Anterior cingulate cortex (tissue), 58 donors: ENCODE data around the gene STAC3.
A peak's percentile ranks its signal among the peaks of the same experiment; 100 is the strongest.

Source experiments
- DNase-seq, 58 donors: peaks; one replicate each; lab custom pipeline; 2025; lab: John Stamatoyannopoulos, UW

Gene STAC3

GRCh38 chr12:57236925-57237595 is 13.9 kb downstream of the STAC3 start:
- DNase-seq = no peak

DNA sequence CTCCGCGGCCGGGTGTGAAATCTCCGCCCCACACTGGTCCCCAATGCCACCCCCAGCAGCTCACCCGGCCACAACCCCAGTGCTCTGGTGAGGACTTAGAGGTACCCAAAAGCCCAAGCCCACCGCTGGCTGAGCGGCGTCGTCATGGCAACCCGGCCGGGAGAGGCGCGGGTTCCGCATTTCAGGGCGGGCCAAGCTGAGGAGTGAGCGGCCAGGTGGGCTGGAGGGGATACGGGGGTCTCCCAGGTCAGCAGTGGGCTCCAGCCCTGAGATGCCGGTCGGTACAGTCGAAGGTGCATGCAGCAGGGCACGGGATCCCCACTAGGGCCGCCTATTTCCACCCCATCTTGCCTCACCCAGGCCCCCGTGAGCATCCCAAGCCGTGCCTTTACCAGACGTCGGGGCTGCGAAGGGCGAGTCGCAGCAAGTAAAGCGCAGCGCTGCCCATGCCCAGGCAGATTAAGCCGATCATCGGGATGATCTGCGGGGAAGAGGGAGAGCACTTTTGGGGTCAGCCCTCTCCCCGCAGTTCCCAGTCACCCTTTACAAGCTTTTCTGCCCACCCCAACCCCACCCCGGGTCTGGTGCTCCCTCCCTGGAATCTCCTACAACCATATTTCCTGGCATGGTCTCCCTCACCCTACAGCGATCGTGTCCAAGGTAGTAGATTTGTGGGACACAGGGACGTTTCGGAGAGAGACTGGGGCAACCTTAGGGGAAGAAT is 14.6 kb downstream of the STAC3 start:
- DNase-seq = no peak

DNA sequence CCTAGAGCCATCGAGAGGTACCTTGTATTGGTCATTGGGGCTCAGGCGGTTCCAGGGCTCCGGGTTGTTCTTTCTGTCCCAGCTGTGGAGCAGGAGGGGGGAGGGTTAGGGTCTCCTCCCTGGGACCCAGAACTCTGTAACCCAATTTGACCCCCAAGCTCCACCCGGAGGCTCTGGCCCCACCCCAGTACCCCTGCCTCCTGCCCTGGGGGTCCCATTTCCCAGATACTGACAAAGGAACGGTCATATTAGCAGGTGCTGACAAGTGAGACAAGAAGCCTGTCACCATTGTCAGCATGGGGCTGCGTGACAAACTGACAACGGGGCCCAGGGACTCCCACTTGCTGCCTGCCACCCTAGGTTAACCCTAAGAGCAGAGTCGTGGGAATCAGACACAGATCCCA is 15.3 kb downstream of the STAC3 start:
- no peak for DNase-seq

DNA sequence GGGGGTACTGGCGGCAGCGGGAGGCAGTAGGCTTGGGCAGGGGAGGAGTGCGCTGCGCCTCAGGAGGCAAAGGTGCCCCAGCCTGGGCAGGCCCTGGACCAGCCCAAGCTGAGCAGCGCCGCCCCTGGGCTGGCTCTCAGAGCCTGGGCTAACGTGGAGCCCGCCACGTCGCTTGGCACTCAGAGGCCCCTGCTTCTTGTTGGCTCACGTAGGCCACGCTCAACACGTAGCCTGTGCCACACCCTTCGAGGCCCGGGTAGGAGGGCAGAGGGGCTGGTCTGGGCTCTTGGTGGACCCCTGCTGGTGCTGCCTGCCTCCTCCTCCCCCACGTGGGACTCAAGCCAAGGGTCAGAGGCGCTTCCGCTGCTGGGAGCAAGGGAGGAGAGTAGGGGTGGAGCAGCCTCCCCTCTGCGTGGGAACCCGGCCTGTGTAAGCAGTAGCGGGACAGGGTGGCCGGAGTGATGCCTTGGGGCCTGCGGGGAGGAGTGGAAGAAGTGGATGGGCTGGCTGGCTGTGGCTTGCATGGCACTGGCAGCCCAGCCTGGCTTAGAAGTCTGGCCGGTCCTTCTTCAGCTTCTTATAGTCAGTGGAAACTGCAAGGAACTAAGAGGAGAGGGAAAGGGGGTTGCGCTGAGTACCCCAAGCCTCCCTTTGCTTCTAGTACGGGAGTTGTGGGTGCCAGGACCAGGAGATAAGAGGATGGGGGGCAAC is 15.8 kb downstream of the STAC3 start:
- no peak for DNase-seq

- DNase-seq = no peak
Observed at GRCh38 chr12:57234571-57235016, 16.4 kb downstream of the STAC3 start.

GRCh38 chr12:57234233-57234570 is 16.8 kb downstream of the STAC3 start:
- no peak for DNase-seq

DNA sequence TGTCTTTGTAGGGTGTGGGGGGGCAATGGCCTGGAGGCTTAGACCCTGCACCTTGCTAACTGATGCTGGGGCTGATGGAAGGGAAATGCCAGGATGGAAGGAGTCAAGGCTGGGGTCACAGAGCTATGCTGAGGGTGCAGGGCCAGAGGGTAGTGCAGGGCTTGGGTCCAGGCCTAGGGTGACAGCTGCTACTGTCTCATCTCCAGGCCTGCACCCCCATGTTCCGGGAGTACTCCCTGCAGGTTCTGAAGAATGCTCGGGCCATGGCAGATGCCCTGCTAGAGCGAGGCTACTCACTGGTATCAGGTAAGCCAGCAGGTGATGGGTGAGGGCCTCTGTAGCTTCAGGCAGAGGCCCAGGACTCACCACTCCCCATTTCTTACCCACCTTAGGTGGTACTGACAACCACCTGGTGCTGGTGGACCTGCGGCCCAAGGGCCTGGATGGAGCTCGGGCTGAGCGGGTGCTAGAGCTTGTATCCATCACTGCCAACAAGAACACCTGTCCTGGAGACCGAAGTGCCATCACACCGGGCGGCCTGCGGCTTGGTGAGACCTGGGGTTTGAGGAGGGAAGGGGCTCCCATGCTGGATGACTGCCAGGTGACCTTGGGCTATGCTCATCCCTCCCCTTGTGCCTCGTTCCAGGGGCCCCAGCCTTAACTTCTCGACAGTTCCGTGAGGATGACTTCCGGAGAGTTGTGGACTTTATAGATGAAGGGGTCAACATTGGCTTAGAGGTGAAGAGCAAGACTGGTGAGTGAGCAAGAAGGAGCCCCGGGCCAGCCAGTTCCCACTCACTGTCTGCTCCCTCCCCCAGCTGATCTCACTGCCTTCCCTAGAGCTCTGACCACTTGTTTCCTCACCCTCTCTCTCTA is 17.4 kb downstream of the STAC3 start:
- DNase-seq = no peak

GRCh38 chr12:57232156-57232756 is 18.7 kb downstream of the STAC3 start:
- DNase-seq = no peak

DNA sequence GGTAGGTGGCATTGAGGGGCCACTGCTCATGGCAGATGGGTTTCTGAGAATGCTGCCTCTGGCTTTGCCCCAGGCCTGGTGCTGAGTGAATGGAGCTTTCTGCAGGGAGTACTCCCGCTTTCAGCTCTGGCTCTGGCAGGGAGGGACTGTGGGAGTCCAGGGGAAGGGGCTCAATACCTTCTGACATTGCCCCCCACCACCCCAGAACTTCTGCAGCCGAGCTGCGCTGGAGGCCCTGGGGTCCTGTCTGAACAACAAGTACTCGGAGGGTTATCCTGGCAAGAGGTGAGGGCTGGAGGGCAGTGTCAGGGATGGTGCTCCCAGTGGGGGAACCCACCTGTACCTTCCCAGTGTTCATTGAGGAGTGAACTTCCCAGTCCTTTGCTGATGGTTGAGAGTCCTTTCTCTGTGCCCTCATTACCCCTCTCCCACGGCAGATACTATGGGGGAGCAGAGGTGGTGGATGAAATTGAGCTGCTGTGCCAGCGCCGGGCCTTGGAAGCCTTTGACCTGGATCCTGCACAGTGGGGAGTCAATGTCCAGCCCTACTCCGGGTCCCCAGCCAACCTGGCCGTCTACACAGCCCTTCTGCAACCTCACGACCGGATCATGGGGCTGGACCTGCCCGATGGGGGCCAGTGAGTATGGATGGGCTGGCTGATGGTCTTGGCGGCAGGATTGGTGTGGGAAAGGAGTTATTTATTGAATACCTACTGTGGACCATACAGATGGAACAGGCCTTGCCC is 19.5 kb downstream of the STAC3 start:
- no peak for DNase-seq

- no peak for DNase-seq
Observed at GRCh38 chr12:57230381-57231155, 20.4 kb downstream of the STAC3 start.

GRCh38 chr12:57229634-57230380 is 21.2 kb downstream of the STAC3 start, which contains the start of gene SHMT2:
SHMT2 (plus strand) TSS chr12:57229711; CDS start chr12:57229779, 68 bp downstream.
- peak; percentile 31 to 94 (median 86) for DNase-seq

DNA sequence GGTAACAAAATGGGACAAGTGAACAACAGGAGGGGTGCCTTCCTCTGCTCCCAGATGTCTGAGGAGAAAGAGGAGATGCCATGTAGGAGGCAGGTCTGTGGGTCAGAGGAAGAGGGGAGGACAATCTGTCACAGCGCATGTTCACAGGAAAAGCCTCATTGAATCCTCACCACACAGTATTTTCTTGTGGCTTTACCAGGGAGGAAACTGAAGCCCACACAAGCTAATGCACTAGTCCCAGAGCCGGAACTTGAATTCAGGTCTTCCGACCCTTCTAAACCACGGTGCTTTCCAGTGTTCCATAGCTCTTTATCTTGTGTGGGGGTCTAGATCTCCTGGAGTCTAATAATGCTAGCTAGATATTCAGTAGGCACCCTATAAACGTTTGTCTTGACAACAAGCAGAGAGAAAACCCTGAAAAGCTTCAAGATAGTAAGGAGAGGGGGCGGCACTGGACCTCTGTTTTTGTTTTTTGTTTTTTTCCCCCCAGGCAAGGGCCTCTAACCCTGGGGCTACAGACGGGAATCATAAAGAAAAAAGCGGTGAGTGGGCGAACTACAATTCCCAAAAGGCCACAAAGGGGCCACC is 21.8 kb downstream of the STAC3 start:
- DNase-seq = no peak

DNA sequence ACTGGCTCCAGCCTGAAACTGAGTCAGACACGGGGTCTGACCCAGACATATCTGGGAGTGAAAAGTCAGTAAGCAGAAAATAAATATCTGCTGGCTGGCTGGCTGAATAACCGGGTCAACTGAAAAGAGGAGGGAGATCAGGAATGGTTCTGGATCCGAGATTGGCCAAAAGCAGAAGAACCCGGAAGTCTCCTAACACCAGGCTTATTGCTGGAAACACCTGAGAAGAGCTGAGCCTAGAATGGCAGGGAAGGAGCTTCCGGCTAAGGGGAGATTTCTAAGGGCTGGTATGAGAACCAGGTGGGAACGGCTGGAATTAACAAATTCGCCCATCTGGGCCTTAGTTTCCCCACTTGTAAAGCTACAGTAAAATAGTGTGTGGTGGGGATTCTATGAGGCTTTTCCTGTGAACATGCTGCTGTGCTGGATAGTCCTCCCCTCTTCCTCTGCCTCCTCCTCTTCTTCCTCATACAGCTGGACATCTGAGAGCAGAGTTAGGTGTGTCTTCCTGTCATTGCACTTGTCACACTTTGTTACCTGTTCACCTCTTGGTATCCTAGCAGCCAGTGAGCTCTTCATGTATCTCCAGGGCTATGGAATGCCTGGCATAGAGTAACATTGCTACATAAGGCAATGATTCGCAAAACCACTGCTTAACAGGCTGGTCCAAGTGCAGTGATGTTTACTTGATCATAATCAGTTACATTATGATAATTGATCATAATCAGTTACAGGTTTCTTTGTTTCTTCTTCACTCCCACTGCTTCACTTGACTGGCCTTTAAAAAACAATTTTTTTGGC is 23.5 kb downstream of the STAC3 start:
- DNase-seq = no peak

- DNase-seq = no peak
Observed at GRCh38 chr12:57226588-57227314, 24.2 kb downstream of the STAC3 start.

DNA sequence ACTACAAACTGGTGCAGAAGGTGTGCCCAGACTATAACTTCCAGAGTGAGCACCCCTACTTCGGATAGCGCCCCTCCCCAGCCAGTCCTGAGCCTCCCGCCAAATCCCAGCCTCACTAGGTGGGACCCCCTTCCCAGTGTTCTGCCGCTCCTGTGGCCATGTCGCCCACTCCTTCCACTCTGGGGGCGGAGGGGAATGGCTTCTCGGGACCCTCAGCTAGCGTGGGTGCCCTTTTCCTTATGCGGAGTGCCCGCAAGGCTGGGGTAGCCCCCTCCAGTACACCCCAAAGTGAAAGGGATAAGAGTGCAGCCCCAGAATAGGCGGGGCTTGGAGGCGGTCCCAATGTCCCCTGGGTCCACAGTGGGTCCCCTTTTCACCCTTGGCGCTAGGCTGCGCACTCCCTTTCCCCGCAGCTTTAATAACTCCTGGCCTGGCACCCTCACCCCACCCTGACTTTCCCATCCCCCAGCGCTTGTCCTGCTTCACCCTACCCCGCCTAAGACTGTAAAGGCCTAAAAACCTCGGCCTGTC is 25.2 kb downstream of the STAC3 start:
- no peak for DNase-seq
